Upper lobe of left lung (tissue), 6 donors: ENCODE results near the gene UBAC2. TPM values are rescaled to one million over a fixed set of nuclear protein-coding genes. Genes with fewer than 3 reads are reported as not detected.
"Not testable (repeated sequence)": the region's sequence is repeated elsewhere in the genome, so short reads cannot be mapped to it uniquely, and the experiment has no call there.

Experiments
- ATAC-seq, 2 donors: fragments of 200-7000 bp; cut with Tn5 transposase; one replicate each; pipeline ENCODE4 v1.9.1; 2022; ENCODE audit warnings: mild to moderate bottlenecking in 2 of 2, moderate library complexity in 2 of 2; ENCODE audit not compliant: low FRiP score in 2 of 2
- DNase-seq, 2 donors: peaks; one replicate each; pipeline ENCODE4 v3.0.0-alpha.2; 2019 to 2020
- H3K27ac ChIP-seq, 4 donors: fragments of 200-600 bp; sonication (generic); one replicate each; pipeline ENCODE4 v1.5.1; 2016 to 2019
- H3K27me3 ChIP-seq, 4 donors: fragments of 200-600 bp; sonication (generic); one replicate each; pipeline ENCODE4 v1.5.1; 2017 to 2019
- H3K36me3 ChIP-seq, 4 donors: fragments of 200-600 bp; sonication (generic); one replicate each; pipeline ENCODE4 v1.5.1; 2016 to 2019
- H3K4me1 ChIP-seq, 4 donors: fragments of 200-600 bp; sonication (generic); one replicate each; pipeline ENCODE4 v1.5.1; 2018 to 2019
- H3K4me3 ChIP-seq, 4 donors: fragments of 200-600 bp; sonication (generic); one replicate each; pipeline ENCODE4 v1.5.1; 2017 to 2019; ENCODE audit warnings: mild to moderate bottlenecking in 2 of 4, moderate library complexity in 1 of 4
- H3K9me3 ChIP-seq, 4 donors: fragments of 200-600 bp; sonication (generic); one replicate each; pipeline ENCODE4 v1.5.1; 2018 to 2019
- EP300 ChIP-seq, 4 donors: sonication (generic); formaldehyde crosslinking; IDR thresholded peaks; one replicate each; pipeline ENCODE4 v1.5.1; 2017; ENCODE audit warnings: antibody characterized with exemption in 4 of 4, control low read depth in 2 of 4
- POLR2A ChIP-seq, 4 donors: fragments of 450-650 bp; IDR thresholded peaks; one replicate each; pipeline ENCODE4 v1.5.1; 2016 to 2017; ENCODE audit warnings: antibody characterized with exemption in 4 of 4, mild to moderate bottlenecking in 2 of 4
- POLR2AphosphoS5 ChIP-seq, 2 donors: sonication (generic); formaldehyde crosslinking; IDR thresholded peaks; one replicate each; pipeline ENCODE4 v1.5.1; 2017; ENCODE audit warnings: antibody characterized with exemption in 2 of 2
- WGBS, 2 donors: methylation state at CpG; one replicate each; pipeline ENCODE4 v1.1.5; 2017 to 2018; 5-methylcytosine and 5-hydroxymethylcytosine counted together
- total RNA-seq, 6 donors: library from RNA; depleted of rRNA in 4 of 6; stranded (reverse); fragments of >200 nt in 4 of 6; gene quantifications; one replicate each; pipeline versions ENCODE4 v1.1.0 to v1.2.1, GENCODE V29; 2016 to 2021
- TF ChIP-seq, protein P1 (sequence below), 6 experiments: fragments of 450-650 bp in 4 of 6; fragments of 200-600 bp in 2 of 6; sonication (generic) in 2 of 6; IDR thresholded peaks; one replicate each; pipeline ENCODE4 v1.5.1; 2016 to 2019; ENCODE audit warnings: antibody characterized with exemption in 6 of 6
- donor health status: DM: no; HTN: no; CAD: no; lungs with moderate emphysema.
- donor health status: DM: no; HTN: yes; CAD: no; lungs with severe emphysema.

UBAC2 gene
- total RNA-seq, 6 donors from 2014 or later = 29.3 to 55.5 (median 47.7) TPM

DNA sequence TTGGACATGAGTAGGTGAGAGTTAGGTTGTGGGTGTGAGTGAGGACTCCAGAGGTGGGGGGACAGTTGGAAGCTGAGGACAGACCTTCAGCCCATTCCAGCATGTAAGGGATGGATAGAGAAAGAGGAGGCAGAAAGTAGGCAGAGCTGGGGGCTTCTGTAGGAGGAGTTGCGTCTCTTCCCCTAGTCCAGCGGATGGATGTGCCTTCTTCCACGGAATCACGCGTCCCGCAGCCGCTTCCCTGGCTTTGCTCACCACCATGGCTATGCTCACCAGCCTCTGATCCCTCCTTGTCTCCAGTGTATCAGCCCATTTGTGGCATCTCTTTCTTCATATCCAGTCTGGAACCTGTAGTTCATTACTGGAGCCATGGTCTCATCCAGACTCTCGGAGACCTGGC lies 5.6 kb downstream of the UBAC2 start:
- H3K4me1 ChIP-seq = peaks cover 9 to 32% (median 15%) of the 10 kb centered on the region in 4 donors
- no peak overlapping the region for H3K27ac ChIP-seq
- ATAC-seq = no peak
- no peak for TF ChIP-seq POLR2A (IDR thresholded peaks at IDR 0.05)
- no peak for TF ChIP-seq POLR2AphosphoS5 (IDR thresholded peaks at IDR 0.05)
- TF ChIP-seq, protein P1, sequence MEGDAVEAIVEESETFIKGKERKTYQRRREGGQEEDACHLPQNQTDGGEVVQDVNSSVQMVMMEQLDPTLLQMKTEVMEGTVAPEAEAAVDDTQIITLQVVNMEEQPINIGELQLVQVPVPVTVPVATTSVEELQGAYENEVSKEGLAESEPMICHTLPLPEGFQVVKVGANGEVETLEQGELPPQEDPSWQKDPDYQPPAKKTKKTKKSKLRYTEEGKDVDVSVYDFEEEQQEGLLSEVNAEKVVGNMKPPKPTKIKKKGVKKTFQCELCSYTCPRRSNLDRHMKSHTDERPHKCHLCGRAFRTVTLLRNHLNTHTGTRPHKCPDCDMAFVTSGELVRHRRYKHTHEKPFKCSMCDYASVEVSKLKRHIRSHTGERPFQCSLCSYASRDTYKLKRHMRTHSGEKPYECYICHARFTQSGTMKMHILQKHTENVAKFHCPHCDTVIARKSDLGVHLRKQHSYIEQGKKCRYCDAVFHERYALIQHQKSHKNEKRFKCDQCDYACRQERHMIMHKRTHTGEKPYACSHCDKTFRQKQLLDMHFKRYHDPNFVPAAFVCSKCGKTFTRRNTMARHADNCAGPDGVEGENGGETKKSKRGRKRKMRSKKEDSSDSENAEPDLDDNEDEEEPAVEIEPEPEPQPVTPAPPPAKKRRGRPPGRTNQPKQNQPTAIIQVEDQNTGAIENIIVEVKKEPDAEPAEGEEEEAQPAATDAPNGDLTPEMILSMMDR (IDR thresholded peaks at IDR 0.05) = no peak
- TF ChIP-seq EP300 (IDR thresholded peaks at IDR 0.05) = no peak
- no peaks in the 10 kb centered on the region for H3K9me3 ChIP-seq
- peaks cover 0 to 7% (median 0%) of the 10 kb centered on the region in 4 donors for H3K36me3 ChIP-seq
- H3K4me3 ChIP-seq = no peak overlapping the region
- 96 to 99% methylated on average over 8 of the region's 8 CpGs for WGBS, 2 donors
- no peak for DNase-seq
- H3K27me3 ChIP-seq = no peaks in the 10 kb centered on the region

DNA sequence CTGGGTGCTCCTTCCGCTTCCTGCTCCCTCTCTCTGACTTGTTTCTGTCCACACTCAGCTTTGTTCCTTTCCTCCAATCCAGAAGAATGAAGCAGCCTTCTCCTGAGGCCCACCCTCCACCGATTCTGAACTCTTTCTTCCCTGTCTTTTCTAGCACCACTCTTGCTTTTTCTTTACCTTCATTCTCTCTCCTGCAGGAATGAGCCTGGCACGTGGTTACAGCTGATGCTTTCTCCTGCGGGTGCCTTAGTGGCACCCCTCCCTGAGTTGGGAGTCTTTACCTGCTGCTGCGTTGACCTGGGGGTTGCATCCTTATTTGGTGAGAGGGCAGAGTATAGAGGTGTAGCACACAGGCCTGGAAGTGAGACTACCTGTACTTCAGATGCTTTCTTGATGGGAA lies 6.2 kb downstream of the UBAC2 start:
- no peaks in the 10 kb centered on the region for H3K9me3 ChIP-seq
- no peak overlapping the region for H3K4me3 ChIP-seq
- DNase-seq = no peak
- peaks cover 0 to 7% (median 0%) of the 10 kb centered on the region in 4 donors for H3K36me3 ChIP-seq
- no peaks in the 10 kb centered on the region for H3K27me3 ChIP-seq
- no peak overlapping the region for H3K27ac ChIP-seq
- peaks cover 6 to 28% (median 14%) of the 10 kb centered on the region in 4 donors for H3K4me1 ChIP-seq
- WGBS, 2 donors = 93 to 97% methylated on average over 5 of the region's 5 CpGs
- TF ChIP-seq POLR2AphosphoS5 (IDR thresholded peaks at IDR 0.05) (no peak), POLR2A (IDR thresholded peaks at IDR 0.05) (no peak), EP300 (IDR thresholded peaks at IDR 0.05) (no peak)
- TF ChIP-seq, protein P1 (IDR thresholded peaks at IDR 0.05) = no peak
- ATAC-seq = no peak

DNA sequence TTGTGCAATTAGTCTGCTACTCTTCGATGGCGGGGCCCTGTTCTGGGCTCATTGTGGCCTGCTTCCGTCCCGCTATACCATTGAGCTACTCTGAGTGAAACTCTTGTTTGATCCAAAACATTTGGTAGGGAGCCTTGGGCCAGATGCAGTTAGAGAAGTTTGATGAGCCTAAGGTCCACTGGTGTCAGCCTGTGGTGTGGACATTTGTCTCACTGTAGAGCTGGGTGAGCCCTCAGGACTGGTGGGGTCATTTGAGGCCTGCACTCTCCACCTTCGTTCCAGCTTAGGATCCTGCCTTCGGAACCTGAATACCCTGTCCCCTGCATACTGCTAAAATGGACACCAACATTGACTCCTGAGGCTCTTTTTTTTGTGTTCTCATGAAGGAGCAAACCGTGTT lies 6.9 kb downstream of the UBAC2 start:
- DNase-seq = no peak
- TF ChIP-seq POLR2AphosphoS5 (IDR thresholded peaks at IDR 0.05) (no peak), POLR2A (IDR thresholded peaks at IDR 0.05) (no peak), EP300 (IDR thresholded peaks at IDR 0.05) (no peak)
- TF ChIP-seq, protein P1 (IDR thresholded peaks at IDR 0.05) = no peak
- ATAC-seq = no peak
- H3K27ac ChIP-seq = no peak overlapping the region
- no peaks in the 10 kb centered on the region for H3K27me3 ChIP-seq
- H3K4me3 ChIP-seq = no peak overlapping the region
- WGBS, 2 donors = 94 to 95% methylated on average over 7 of the region's 7 CpGs
- peaks cover 0 to 7% (median 0%) of the 10 kb centered on the region in 4 donors for H3K36me3 ChIP-seq
- no peaks in the 10 kb centered on the region for H3K9me3 ChIP-seq
- H3K4me1 ChIP-seq = peaks cover 0 to 21% (median 8%) of the 10 kb centered on the region in 4 donors

DNA sequence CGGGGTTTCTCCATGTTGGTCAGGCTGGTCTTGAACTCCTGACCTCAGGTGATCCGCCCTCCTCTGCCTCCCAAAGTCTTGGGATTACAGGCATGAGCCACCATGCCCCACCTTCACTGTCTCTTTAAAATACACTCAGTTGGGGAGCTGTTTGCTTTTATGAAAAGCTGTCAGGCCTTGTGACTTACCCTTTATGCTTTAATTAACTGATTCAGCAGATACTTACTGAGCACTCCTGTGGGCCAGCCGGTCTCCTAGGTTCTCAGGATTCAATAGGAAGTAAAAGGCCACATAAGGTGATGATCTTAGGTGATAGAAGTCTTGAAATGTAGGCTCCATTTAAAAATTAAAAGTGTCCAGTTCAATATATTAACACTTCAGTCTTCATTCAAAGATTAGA lies 7.5 kb downstream of the UBAC2 start:
- ATAC-seq = no peak
- no peak overlapping the region for H3K27ac ChIP-seq
- H3K27me3 ChIP-seq = no peaks in the 10 kb centered on the region
- DNase-seq = no peak
- WGBS, 2 donors = 96% methylated on average over 3 of the region's 3 CpGs
- no peaks in the 10 kb centered on the region for H3K9me3 ChIP-seq
- H3K4me1 ChIP-seq = peaks cover 0 to 16% (median 5%) of the 10 kb centered on the region in 4 donors
- no peak overlapping the region for H3K4me3 ChIP-seq
- TF ChIP-seq, protein P1 (IDR thresholded peaks at IDR 0.05) = no peak
- TF ChIP-seq POLR2AphosphoS5 (IDR thresholded peaks at IDR 0.05) (no peak), EP300 (IDR thresholded peaks at IDR 0.05) (no peak), POLR2A (IDR thresholded peaks at IDR 0.05) (no peak)
- H3K36me3 ChIP-seq = peaks cover 0 to 7% (median 0%) of the 10 kb centered on the region in 4 donors

DNA sequence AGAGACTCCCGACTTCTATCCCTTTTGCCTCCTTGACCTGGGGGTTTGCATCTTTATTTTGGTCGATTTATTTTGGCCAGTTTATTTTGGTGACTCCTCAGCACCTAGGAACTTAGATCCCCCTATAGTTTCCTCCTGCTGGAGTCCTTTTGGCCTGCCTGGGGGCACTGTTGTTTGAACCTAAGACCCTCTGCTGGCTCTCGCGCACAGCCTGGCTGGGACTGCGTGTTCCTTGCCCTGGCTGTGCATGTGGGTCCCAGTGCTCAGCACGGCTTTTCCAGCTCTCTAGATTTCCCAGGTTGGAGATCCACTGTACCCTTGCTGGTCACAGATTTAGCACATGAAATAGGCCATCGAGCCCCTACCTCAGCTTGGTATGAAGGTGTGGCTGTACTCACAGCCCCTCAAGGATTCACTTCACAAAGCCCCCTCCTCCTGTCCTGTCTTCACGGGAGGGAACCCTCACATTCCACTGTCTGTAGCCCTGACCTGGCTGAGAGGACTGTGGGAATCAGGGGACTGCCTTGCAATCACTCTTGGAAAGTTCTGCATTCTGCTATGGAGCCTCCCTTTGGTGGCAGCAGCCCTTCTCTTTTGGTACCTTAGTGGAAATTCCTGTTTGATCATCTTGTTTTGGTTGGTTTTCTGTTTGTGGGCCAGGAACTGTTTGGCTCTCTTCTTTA lies 8.3 kb downstream of the UBAC2 start:
- Histone ChIP-seq H3K4me1 (peaks cover 0 to 13% (median 2%) of the 10 kb centered on the region in 4 donors), H3K36me3 (peaks cover 0 to 7% (median 0%) of the 10 kb centered on the region in 4 donors), H3K27me3 (no peaks in the 10 kb centered on the region), H3K27ac (no peak overlapping the region), H3K4me3 (no peak overlapping the region), H3K9me3 (no peaks in the 10 kb centered on the region)
- ATAC-seq = no peak
- no peak for TF ChIP-seq EP300 (IDR thresholded peaks at IDR 0.05)
- TF ChIP-seq POLR2A (IDR thresholded peaks at IDR 0.05) = no peak
- TF ChIP-seq, protein P1 (IDR thresholded peaks at IDR 0.05) = no peak
- no peak for DNase-seq
- 82 to 90% methylated on average over 7 to 8 of the region's 8 CpGs for WGBS, 2 donors

DNA sequence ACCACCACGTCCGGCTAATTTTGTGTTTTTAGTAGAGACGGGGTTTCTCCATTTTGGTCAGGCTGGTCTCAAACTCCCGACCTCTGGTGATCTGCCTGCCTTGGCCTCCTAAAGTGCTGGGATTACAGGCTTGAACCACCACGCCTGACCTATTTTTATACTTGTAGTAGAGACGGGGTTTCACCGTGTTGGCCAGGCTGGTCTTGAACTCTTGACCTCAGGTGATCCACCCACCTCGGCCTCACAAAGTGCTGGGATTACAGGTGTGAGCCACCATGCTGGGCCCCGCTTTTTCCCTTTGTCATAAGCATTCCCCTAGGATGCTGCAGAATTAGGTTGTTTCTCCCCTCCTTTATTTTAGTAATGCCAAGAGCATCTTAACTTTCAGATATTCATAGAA lies 10.0 kb downstream of the UBAC2 start:
- DNase-seq, H3K27ac ChIP-seq, ATAC-seq, H3K27me3 ChIP-seq, H3K4me3 ChIP-seq, H3K36me3 ChIP-seq, H3K9me3 ChIP-seq: not testable (repeated sequence)
- peaks cover under 1 to 13% (median 5%) of the 10 kb centered on the region in 4 donors for H3K4me1 ChIP-seq
- 91% methylated on average over 9 of the region's 9 CpGs for WGBS, 2 donors
